ENCODE results near the gene MECP2. TPM values are rescaled to one million over a fixed set of nuclear protein-coding genes. Genes with fewer than 3 reads are reported as not detected.
A peak's percentile ranks its signal among the peaks of the same experiment; 100 is the strongest.

The MECP2 gene
- total RNA-seq, 4 donors from 2014 or later = 65.1 to 87.8 (median 82.5) TPM

- TF ChIP-seq EP300 (IDR thresholded peaks at IDR 0.05) (no peak), POLR2A (IDR thresholded peaks at IDR 0.05) (no peak)
- peaks cover 3 to 79% (median 20%) of the 10 kb centered on the region in 3 donors for H3K4me1 ChIP-seq
- WGBS, 2 donors (ENCODE audit: low coverage in 1 of 2) = 94% methylated on average over 2 of the region's 11 CpGs; no CpG with 5 or more reads in 1 of the 2 donors
- H3K36me3 ChIP-seq = no peaks in the 10 kb centered on the region
- peak overlapping the region in 3 of 4 donors; percentile 43 to 74 (median 70) for H3K27ac ChIP-seq
- H3K9me3 ChIP-seq = no peaks in the 10 kb centered on the region
- H3K27me3 ChIP-seq = no peaks in the 10 kb centered on the region
- H3K4me3 ChIP-seq = no peak overlapping the region
- ATAC-seq = no peak
These were observed 57.9 kb downstream of the MECP2 start for GRCh38 chrX:154039577-154039976.

DNA sequence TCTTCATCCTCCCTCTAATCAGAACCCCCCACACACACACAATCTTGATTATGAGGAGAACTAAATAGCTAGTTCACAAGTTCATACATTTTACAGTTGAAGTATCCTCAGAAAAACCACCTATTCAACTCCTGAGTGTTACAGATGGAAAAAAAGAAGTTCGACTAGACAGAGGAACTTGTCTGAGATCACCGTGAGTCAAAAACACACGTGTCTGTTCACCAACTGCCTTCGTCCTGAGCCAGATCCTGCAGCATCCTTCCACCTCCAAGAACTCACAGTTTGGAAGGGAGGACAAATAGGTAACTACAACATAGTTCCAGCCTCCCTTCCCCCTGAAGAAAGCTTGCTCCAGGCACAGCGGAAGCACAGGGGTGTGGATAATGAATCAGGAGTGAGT lies 58.9 kb downstream of the MECP2 start:
- no peak for TF ChIP-seq POLR2AphosphoS5 (IDR thresholded peaks at IDR 0.05)
- TF ChIP-seq POLR2A (IDR thresholded peaks at IDR 0.05) = no peak
- no peak for TF ChIP-seq EP300 (IDR thresholded peaks at IDR 0.05)
- no peak for TF ChIP-seq CTCF (IDR thresholded peaks at IDR 0.05)
- Histone ChIP-seq H3K27me3 (no peaks in the 10 kb centered on the region), H3K27ac (no peak overlapping the region), H3K9me3 (no peaks in the 10 kb centered on the region), H3K36me3 (no peaks in the 10 kb centered on the region), H3K4me1 (peaks cover 3 to 79% (median 20%) of the 10 kb centered on the region in 3 donors), H3K4me3 (no peak overlapping the region)
- no peak for ATAC-seq
- 73 to 81% methylated on average over 4 of the region's 5 CpGs for WGBS, 2 donors (ENCODE audit: low coverage in 1 of 2)

- Histone ChIP-seq H3K4me3 (no peak overlapping the region), H3K4me1 (peaks cover 3 to 79% (median 20%) of the 10 kb centered on the region in 3 donors), H3K9me3 (no peaks in the 10 kb centered on the region), H3K27ac (no peak overlapping the region), H3K36me3 (no peaks in the 10 kb centered on the region), H3K27me3 (no peaks in the 10 kb centered on the region)
- ATAC-seq = no peak
- 55 to 82% methylated on average over 4 to 5 of the region's 5 CpGs for WGBS, 2 donors (ENCODE audit: low coverage in 1 of 2)
- TF ChIP-seq POLR2AphosphoS5 (IDR thresholded peaks at IDR 0.05) (no peak), CTCF (IDR thresholded peaks at IDR 0.05) (no peak), EP300 (IDR thresholded peaks at IDR 0.05) (no peak), POLR2A (IDR thresholded peaks at IDR 0.05) (no peak)
These were observed 59.8 kb downstream of the MECP2 start for GRCh38 chrX:154037754-154038153.

- ATAC-seq = no peak
- Histone ChIP-seq H3K27ac (no peak overlapping the region), H3K27me3 (no peaks in the 10 kb centered on the region), H3K4me1 (peaks cover 0 to 73% (median 13%) of the 10 kb centered on the region in 3 donors), H3K36me3 (peaks cover 0 to 9% of the 10 kb centered on the region in 2 donors), H3K4me3 (no peak overlapping the region), H3K9me3 (no peaks in the 10 kb centered on the region)
- WGBS, 2 donors (ENCODE audit: low coverage in 1 of 2) = 94% methylated on average over 3 of the region's 8 CpGs; no CpG with 5 or more reads in 1 of the 2 donors
- no peak for TF ChIP-seq POLR2A (IDR thresholded peaks at IDR 0.05)
- no peak for TF ChIP-seq POLR2AphosphoS5 (IDR thresholded peaks at IDR 0.05)
- TF ChIP-seq EP300 (IDR thresholded peaks at IDR 0.05) = no peak
- TF ChIP-seq CTCF (IDR thresholded peaks at IDR 0.05) = no peak
These were observed 61.0 kb downstream of the MECP2 start for GRCh38 chrX:154036513-154036912.

DNA sequence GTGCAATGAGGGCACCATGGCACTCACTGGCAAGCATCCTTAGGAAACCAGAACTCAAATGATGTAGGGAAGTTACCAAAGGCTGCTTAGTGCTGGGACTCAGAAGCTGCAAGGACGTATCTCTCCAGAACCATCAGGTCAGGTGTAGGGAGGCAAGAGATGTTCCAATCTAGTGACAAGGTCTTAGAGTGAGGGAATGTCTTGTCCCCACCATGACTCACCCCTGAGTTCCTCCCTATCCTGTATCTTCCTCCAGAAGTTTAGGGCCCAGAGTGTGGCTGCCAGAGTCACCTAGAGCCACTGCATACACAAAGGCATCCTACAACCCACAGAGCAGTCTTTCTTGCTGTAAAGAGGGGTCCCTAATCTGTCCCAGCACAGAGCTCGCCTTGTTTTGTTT lies 63.7 kb downstream of the MECP2 start:
- WGBS, 2 donors (ENCODE audit: low coverage in 1 of 2) = 86% methylated on average over 1 of the region's 2 CpGs; no CpG with 5 or more reads in 1 of the 2 donors

More for the DNA sequence above, 63.7 kb downstream of the MECP2 start:
- H3K27ac ChIP-seq = no peak overlapping the region
- no peak overlapping the region for H3K4me3 ChIP-seq
- TF ChIP-seq CTCF (IDR thresholded peaks at IDR 0.05) (no peak), EP300 (IDR thresholded peaks at IDR 0.05) (no peak), POLR2A (IDR thresholded peaks at IDR 0.05) (no peak), POLR2AphosphoS5 (IDR thresholded peaks at IDR 0.05) (no peak)
- H3K4me1 ChIP-seq = peaks cover 0 to 47% (median 0%) of the 10 kb centered on the region in 3 donors
- no peaks in the 10 kb centered on the region for H3K9me3 ChIP-seq
- no peaks in the 10 kb centered on the region for H3K27me3 ChIP-seq
- ATAC-seq = no peak
- peaks cover 0 to 34% of the 10 kb centered on the region in 2 donors for H3K36me3 ChIP-seq
